Measurements from ENCODE around the gene KLHL2.

DNA sequence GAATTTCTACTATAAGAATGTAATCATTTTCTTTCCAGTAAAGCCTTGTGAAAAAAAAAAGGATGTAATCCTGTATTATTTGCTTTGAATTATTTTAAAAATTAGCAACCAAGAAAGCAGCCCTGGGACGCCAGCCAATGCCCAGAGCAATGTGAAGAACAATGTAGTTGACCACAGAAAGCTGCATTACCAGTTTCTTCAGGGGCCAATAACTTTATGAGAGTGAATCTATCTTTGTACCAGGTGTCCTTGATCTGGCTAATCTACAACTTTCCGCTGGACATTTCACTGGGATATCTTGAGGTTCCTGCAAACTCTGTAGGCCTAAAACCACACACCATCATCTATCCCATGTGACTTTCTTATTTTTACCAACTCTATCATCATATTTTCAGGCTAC lies 7.6 kb upstream of the KLHL2 start:
- TF ChIP-seq ZNF24 (tag by site-specific recombination; IDR thresholded peaks at IDR 0.05) (no peak), ZNF274 (IDR thresholded peaks at IDR 0.05; ENCODE audit: low read length) (no peak), ZNF274 (tag by site-specific recombination; IDR thresholded peaks at IDR 0.05; ENCODE audit: borderline replicate concordance) (no peak), YY1 (tag by site-specific recombination; IDR thresholded peaks at IDR 0.05) (no peak), OSR2 (tag by site-specific recombination; IDR thresholded peaks at IDR 0.05) (no peak), ZNF335 (tag by site-specific recombination; conservative IDR thresholded peaks at IDR 0.05) (no peak), ZNF302 (tag by site-specific recombination; IDR thresholded peaks at IDR 0.05; ENCODE audit: low read depth) (no peak), ZBTB1 (tag by site-specific recombination; IDR thresholded peaks at IDR 0.05) (no peak)
- TF ChIP-seq, protein P1, sequence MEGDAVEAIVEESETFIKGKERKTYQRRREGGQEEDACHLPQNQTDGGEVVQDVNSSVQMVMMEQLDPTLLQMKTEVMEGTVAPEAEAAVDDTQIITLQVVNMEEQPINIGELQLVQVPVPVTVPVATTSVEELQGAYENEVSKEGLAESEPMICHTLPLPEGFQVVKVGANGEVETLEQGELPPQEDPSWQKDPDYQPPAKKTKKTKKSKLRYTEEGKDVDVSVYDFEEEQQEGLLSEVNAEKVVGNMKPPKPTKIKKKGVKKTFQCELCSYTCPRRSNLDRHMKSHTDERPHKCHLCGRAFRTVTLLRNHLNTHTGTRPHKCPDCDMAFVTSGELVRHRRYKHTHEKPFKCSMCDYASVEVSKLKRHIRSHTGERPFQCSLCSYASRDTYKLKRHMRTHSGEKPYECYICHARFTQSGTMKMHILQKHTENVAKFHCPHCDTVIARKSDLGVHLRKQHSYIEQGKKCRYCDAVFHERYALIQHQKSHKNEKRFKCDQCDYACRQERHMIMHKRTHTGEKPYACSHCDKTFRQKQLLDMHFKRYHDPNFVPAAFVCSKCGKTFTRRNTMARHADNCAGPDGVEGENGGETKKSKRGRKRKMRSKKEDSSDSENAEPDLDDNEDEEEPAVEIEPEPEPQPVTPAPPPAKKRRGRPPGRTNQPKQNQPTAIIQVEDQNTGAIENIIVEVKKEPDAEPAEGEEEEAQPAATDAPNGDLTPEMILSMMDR (tag by site-specific recombination; IDR thresholded peaks at IDR 0.05), result no peak
- TF ChIP-seq, protein P2, sequence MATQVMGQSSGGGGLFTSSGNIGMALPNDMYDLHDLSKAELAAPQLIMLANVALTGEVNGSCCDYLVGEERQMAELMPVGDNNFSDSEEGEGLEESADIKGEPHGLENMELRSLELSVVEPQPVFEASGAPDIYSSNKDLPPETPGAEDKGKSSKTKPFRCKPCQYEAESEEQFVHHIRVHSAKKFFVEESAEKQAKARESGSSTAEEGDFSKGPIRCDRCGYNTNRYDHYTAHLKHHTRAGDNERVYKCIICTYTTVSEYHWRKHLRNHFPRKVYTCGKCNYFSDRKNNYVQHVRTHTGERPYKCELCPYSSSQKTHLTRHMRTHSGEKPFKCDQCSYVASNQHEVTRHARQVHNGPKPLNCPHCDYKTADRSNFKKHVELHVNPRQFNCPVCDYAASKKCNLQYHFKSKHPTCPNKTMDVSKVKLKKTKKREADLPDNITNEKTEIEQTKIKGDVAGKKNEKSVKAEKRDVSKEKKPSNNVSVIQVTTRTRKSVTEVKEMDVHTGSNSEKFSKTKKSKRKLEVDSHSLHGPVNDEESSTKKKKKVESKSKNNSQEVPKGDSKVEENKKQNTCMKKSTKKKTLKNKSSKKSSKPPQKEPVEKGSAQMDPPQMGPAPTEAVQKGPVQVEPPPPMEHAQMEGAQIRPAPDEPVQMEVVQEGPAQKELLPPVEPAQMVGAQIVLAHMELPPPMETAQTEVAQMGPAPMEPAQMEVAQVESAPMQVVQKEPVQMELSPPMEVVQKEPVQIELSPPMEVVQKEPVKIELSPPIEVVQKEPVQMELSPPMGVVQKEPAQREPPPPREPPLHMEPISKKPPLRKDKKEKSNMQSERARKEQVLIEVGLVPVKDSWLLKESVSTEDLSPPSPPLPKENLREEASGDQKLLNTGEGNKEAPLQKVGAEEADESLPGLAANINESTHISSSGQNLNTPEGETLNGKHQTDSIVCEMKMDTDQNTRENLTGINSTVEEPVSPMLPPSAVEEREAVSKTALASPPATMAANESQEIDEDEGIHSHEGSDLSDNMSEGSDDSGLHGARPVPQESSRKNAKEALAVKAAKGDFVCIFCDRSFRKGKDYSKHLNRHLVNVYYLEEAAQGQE (tag by site-specific recombination; IDR thresholded peaks at IDR 0.05), result no peak

Measured in HEK293 (cell line).